Measurements from ENCODE around the gene GPBP1. TPM values are rescaled to one million over a fixed set of nuclear protein-coding genes. Genes with fewer than 3 reads are reported as not detected.

The GPBP1 gene
- total RNA-seq = 64.1 and 65.7 TPM in 2 replicates

GRCh38 chr5:57173319-57174127, at the start of gene GPBP1:
Gene GPBP1 (plus strand): TSS chr5:57174059. CDS start chr5:57214131, 40,072 bp downstream.

Other genes starting within 250 kb of the GPBP1 start
- 18.1 and 40.6 TPM in 2 replicates for gene MIER3, start 221.9 kb upstream of the GPBP1 start, total RNA-seq

All from smooth muscle cell of the umbilical artery (primary cell).